Erythroblast (primary cell): ENCODE results near the gene GPC5.

Source experiments
- GATA1 ChIP-seq: IDR thresholded peaks from 2 replicates; pipeline ENCODE4 v1.6.1; 2011; ENCODE audit warnings: low read depth, mild to moderate bottlenecking, control low read depth, low read length, moderate library complexity
- POLR2A ChIP-seq: IDR thresholded peaks from 2 replicates; pipeline ENCODE4 v1.6.1; 2011; ENCODE audit warnings: mild to moderate bottlenecking, low read length

- TF ChIP-seq POLR2A, result no peak
- no peak for TF ChIP-seq GATA1
Observed at GRCh38 chr13:92433963-92434362, 1035.5 kb downstream of the GPC5 start.
